GM19463 (cell line): ENCODE data around the gene DLG5.

Experiments
- ATAC-seq: cut with Tn5 transposase; IDR thresholded peaks from one replicate; pipeline ENCODE4 v1.9.1; 2021; ENCODE audit warnings: mild to moderate bottlenecking, moderate library complexity; ENCODE audit not compliant: unreplicated experiment

The DLG5 gene

GRCh38 chr10:77825965-77826364, 100.6 kb downstream of the DLG5 start:
- no peak for ATAC-seq

DNA sequence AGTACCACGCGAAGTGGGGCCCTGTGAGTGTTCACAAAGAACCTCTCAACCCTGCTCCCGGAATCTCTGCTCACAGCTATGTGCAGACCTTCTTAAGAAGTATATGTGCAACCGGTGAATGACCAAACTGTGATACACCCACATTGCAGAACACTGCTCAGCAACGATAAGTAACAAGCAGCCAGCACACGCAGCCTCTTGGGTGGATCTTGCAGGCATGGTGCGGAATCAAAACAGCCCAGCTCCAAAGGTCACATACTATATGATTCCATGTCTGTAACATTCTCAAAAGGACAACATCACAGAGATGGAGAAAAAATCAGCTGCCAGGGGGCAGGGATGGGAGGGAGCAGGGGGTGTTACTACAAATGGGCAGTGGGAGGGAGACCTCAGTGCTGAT, 101.6 kb downstream of the DLG5 start:
- no peak for ATAC-seq

- ATAC-seq: no peak
Observed at GRCh38 chr10:77823811-77824542, 102.6 kb downstream of the DLG5 start.

- ATAC-seq: no peak
Observed at GRCh38 chr10:77821551-77821950, 105.0 kb downstream of the DLG5 start.

DNA sequence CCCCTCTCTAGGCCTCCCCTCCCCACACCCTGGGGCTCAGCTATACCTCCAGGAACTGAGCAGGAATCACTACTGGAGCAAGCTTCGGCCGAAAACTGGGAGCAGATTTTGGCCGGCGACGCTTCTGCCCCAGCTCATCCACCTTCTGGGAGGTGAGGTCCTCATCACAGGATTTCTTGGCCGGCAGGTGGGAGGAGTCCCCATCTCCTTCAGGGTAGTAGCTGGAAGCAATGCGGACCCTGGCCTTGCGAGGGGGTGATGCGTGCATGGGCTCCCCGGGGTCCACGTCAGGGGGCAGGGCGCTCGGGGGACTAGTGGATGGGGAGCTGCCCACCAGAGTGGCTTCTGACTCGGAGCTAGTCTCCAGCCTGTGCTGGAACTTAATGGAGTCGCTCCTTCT, 105.5 kb downstream of the DLG5 start:
- no peak for ATAC-seq

DNA sequence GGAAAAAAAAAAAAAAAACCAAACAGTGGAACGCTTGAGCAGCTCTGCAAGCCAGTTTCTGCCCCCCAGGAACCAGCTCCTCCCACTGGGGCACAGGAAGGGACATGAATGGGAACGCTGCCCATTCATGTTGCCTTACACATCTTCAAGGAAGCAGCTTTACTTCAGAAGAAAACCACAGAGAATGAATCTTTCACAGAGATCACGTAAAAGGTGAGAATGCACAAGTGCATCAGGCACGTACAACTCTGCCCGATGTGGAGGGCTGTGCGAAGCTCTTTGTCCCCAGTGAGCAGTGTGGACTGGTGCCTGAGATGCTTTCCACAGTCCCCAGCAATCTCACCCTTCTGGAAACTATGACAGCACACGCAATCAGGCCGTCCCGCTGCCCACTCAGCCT, 106.2 kb downstream of the DLG5 start:
- no peak for ATAC-seq

DNA sequence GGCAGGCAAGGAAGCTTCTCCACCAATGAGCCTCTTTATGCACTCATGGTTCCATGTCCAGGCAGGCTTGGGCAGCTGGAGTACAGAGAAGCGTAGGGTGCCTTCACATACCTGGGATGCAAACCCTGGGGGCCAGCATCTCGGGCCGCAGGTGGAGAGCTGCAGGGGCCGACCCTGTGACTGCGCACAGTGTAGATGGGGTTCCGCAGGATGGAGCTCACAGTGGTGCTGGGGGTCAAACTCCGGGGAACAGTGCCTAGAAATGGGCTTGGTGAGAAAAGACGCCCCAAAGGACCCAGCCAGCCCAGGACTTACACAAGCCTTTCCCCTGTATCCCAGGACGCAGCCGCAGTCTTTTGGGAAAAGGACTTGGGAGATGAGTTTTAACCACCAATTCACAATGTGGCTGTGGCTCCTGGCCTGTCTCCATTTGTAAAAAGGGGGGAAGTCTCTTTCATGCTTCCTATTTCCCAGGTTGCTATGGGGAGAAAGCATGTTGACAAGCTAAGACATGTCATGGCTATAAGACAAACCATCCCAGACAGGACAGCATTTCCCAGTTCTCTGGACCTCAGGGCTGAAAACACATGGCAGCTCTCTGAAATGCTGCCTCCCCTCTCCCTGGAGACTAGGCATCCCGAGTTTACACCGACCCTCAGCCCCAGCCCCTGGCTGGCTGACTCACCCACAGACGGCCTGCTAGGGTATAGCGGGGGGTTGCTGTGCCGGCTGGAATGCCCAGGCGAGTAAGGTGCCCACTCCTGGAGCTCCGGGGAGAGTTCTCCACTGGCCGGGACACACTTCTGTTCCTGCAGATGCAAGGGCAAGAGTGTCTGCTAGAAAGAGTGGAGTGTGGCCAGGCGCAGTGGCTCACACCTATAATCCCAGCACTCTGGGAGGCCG, 107.1 kb downstream of the DLG5 start:
- no peak for ATAC-seq

GRCh38 chr10:77818378-77818777, 108.2 kb downstream of the DLG5 start:
- ATAC-seq: no peak

DNA sequence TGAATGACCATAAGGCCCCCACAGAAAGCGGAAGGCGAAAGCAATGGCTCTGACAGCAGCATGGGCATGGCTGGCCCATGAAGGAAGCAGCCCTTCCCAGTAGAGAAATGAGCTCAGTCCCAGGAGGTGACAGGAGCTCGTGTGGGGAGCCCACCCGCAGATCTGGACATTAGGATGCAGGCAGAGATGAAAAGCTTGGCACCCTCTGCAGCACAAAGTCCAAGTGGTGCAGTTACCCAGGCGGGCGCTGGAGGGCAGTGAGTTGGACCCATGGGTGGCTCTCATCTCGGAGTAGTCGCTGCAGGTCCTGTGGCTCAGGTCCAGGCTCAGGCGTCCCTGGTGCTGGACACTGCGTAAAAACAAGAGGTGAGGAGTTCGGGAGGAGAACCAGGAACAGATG, 109.0 kb downstream of the DLG5 start:
- ATAC-seq: no peak

DNA sequence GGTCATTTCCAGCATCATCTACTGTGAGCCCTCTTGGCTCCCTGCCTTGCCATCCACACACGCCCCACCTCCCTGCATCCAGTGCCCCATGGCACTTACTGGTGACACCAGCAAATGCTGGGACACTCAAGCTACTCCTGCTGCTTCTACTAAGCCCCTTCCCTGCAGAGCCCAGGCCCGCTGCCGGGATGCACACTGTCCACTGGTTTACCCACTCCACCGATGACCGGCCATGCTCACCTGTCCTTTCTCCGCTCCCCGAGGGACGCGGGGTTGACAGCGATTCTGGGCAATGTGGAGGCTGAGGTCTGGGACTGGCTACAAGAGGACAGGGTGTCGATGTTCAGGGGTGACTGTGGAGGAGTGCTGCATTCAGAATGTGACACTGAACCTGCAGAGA, 110.2 kb downstream of the DLG5 start:
- no peak for ATAC-seq

GRCh38 chr10:77812741-77813140, 113.8 kb downstream of the DLG5 start:
- ATAC-seq: no peak

DNA sequence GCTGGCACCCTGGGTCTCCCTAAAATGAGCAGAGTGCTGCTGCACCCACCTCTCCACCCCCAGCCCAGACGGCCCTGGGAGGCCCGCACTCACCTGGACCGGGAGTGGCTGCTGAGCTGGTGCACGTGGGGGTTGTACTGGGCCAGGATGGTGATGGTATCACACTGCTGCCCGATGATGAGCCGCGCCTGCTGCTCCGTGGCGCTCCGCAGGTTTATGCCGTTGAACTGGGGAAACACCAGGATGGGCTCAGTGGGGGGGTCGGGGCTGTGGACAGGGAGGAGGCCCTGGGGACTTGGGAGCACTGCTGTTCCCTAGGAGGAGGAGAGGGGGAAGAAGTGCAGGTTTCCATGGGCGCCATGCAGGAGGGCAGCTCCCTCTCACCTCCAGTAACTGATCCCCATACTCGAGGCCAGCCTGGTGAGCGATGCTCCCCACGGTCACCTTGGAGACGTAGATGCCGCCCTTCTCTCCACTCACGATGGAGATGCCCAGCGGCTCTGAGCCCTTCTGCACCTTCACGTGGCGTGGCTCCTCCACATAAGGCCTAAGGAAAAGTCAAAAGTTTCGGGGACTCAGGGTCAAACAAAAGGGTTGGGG, 114.6 kb downstream of the DLG5 start:
- ATAC-seq: no peak

- no peak for ATAC-seq
Observed at GRCh38 chr10:77810446-77811335, 115.9 kb downstream of the DLG5 start.

GRCh38 chr10:77809336-77809735, 117.2 kb downstream of the DLG5 start:
- ATAC-seq: no peak

DNA sequence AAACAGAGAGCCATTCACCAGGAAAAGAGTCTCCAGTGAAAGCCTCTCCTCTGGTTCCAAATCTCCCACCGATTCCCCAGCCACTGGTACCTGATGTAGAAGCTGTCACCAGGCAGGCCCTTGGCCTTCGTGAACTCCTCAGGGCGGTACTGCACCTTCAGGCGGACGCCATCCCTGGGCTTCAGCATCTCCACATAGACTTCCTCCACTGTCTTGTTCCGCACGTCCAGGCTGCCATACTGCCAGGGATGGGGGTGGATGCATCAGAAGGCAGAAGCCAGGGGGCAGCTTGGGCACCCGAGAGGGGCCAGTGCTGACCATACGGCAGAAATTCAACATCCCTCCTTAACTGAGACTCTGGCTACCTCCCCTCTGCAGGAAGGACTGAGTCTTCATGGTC, 118.8 kb downstream of the DLG5 start:
- ATAC-seq: no peak

- no peak for ATAC-seq
Observed at GRCh38 chr10:77806511-77807157, 119.9 kb downstream of the DLG5 start.

- ATAC-seq: no peak
Observed at GRCh38 chr10:77805676-77806075, 120.9 kb downstream of the DLG5 start.

DNA sequence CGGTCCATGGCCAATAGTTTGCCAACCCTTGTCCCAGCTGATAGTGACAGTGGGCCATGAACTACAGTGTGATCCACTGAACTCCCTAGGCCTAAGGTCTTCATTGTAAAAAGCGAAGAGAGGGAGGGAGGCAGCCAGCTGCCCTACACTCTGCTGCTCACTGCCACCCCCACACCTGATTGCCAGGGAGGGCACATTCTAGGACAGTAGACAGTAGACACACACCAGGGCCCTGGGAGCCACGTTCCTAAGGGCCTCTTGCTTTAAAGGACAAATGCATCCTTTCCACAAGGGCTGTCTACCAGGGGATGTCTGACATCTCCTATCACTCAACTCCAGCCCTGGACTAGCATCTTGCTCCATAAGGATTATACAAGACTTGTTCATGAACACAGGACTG, 122.2 kb downstream of the DLG5 start:
- no peak for ATAC-seq

GRCh38 chr10:77801474-77802161, 124.9 kb downstream of the DLG5 start:
- ATAC-seq: peak; percentile 86
